ENCODE data around the gene SLC2A2. TPM values are rescaled to one million over a fixed set of nuclear protein-coding genes. Genes with fewer than 3 reads are reported as not detected.
A peak's percentile ranks its signal among the peaks of the same experiment; 100 is the strongest.

The SLC2A2 gene
- polyA plus RNA-seq, 1 donor (not counting 4 experiments of a cell fraction or from before 2014, with no cell fraction given), result not detected

DNA sequence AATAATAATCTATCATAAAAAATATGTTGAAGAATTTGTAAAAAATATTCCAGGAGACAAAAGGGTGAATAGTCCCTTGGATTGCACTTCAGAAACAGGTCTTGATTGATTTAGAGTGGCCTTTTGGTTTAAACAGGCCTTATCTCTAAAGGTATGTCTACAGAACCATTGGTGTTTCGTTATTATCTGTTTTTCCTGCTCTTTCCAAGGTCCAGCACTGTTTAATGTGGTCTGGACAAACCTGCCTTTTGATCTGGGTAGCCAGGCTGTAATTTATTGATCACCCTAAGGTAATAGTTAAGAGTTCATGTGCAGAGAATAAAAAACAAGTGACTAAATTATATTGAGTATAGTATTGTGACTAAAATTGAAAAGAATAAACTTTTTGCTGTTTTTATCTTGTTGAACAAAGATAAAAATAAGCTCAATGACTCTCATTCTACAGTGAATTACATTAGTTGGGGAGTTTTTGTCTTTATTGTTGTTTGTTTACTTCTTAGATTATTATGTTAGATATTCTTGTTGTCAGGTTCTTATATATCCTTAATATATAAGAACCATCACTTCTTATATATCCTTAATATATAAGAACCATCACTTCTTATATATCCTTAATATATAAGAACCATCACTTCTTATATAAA is 25.1 kb downstream of the SLC2A2 start:
- H3K4me2 ChIP-seq (ENCODE audit: control insufficient read depth, extremely low read depth, insufficient read depth, low read depth, low read length), result no peak overlapping the region
- no peak overlapping the region for H2AFZ ChIP-seq (ENCODE audit: control insufficient read depth, low read length)
- no peaks in the 10 kb centered on the region for H3K27me3 ChIP-seq (ENCODE audit: control insufficient read depth, extremely low read depth, insufficient read depth, low read length)
- no peak overlapping the region for H3K9ac ChIP-seq (ENCODE audit: control insufficient read depth, extremely low read depth, insufficient read depth, low read length)
- no peaks in the 10 kb centered on the region for H3K79me2 ChIP-seq (ENCODE audit: control insufficient read depth, insufficient read depth, low read length)
- no peak for DNase-seq (ENCODE audit: low read depth, low spot score)
- no peaks in the 10 kb centered on the region for H3K9me1 ChIP-seq (ENCODE audit: control insufficient read depth, extremely low read depth, insufficient read depth, low read length)
- dilution Hi-C loops (cut with MboI; ENCODE audit: extremely low pct_ligation_motif_present, low sequenced_read_pairs), result no loop called here
- TF ChIP-seq EZH2 (IDR thresholded peaks at IDR 0.05; ENCODE audit: low read length), result no peak
- H3K4me3 ChIP-seq (ENCODE audit: control insufficient read depth in 2 of 3, extremely low read depth in 1 of 3, insufficient read depth in 2 of 3, low read depth in 1 of 3, low read length in 3 of 3), result no peak overlapping the region
- FAIRE-seq, result no peak
- no peaks in the 10 kb centered on the region for H3K9me3 ChIP-seq (ENCODE audit: control insufficient read depth, low read depth, low read length)
- H4K20me1 ChIP-seq (ENCODE audit: control insufficient read depth, extremely low read depth, insufficient read depth, low read length), result no peaks in the 10 kb centered on the region
- H3K4me1 ChIP-seq (ENCODE audit: control insufficient read depth, extremely low read depth, insufficient read depth, low read length), result peaks cover 27% of the 10 kb centered on the region
- no peaks in the 10 kb centered on the region for H3K36me3 ChIP-seq (ENCODE audit: control insufficient read depth in 2 of 2, extremely low read depth in 1 of 2, insufficient read depth in 2 of 2, low read length in 2 of 2)
- no peak overlapping the region for H3K27ac ChIP-seq (ENCODE audit: control insufficient read depth, insufficient read depth, low read length)

DNA sequence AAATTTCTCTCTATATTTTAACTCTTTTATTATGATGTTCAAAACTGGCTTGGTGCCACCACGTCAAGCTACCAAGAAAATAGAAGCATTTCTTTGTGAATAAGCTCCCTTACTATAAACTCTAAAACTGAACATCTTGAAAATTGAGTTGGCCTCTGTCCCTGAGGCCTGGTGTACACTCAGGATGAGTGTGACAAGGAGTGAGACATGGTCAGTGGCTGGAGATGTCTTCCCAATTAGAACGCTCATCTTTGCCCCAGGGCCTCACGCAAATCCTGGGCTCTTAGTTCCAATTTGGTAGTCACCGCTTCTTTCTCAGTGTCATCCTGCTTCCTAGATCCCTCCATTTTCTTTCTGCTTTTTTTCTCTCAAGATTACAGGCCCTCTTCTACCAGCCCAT is 26.2 kb downstream of the SLC2A2 start:
- Histone ChIP-seq H3K4me1 (ENCODE audit: control insufficient read depth, extremely low read depth, insufficient read depth, low read length) (peaks cover 27% of the 10 kb centered on the region), H2AFZ (ENCODE audit: control insufficient read depth, low read length) (peak overlapping the region; percentile 81), H3K9me3 (ENCODE audit: control insufficient read depth, low read depth, low read length) (no peaks in the 10 kb centered on the region), H3K9ac (ENCODE audit: control insufficient read depth, extremely low read depth, insufficient read depth, low read length) (no peak overlapping the region), H3K36me3 (ENCODE audit: control insufficient read depth in 2 of 2, extremely low read depth in 1 of 2, insufficient read depth in 2 of 2, low read length in 2 of 2) (no peaks in the 10 kb centered on the region), H4K20me1 (ENCODE audit: control insufficient read depth, extremely low read depth, insufficient read depth, low read length) (no peaks in the 10 kb centered on the region), H3K79me2 (ENCODE audit: control insufficient read depth, insufficient read depth, low read length) (no peaks in the 10 kb centered on the region), H3K4me3 (ENCODE audit: control insufficient read depth in 2 of 3, extremely low read depth in 1 of 3, insufficient read depth in 2 of 3, low read depth in 1 of 3, low read length in 3 of 3) (no peak overlapping the region), H3K27ac (ENCODE audit: control insufficient read depth, insufficient read depth, low read length) (peak overlapping the region; percentile 23), H3K27me3 (ENCODE audit: control insufficient read depth, extremely low read depth, insufficient read depth, low read length) (no peaks in the 10 kb centered on the region), H3K9me1 (ENCODE audit: control insufficient read depth, extremely low read depth, insufficient read depth, low read length) (no peaks in the 10 kb centered on the region), H3K4me2 (ENCODE audit: control insufficient read depth, extremely low read depth, insufficient read depth, low read depth, low read length) (peak overlapping the region; percentile 31)
- FAIRE-seq (peak; percentile 67), DNase-seq (ENCODE audit: low read depth, low spot score) (no peak)
- no peak for TF ChIP-seq EZH2 (IDR thresholded peaks at IDR 0.05; ENCODE audit: low read length)
- TF ChIP-seq, protein P1, sequence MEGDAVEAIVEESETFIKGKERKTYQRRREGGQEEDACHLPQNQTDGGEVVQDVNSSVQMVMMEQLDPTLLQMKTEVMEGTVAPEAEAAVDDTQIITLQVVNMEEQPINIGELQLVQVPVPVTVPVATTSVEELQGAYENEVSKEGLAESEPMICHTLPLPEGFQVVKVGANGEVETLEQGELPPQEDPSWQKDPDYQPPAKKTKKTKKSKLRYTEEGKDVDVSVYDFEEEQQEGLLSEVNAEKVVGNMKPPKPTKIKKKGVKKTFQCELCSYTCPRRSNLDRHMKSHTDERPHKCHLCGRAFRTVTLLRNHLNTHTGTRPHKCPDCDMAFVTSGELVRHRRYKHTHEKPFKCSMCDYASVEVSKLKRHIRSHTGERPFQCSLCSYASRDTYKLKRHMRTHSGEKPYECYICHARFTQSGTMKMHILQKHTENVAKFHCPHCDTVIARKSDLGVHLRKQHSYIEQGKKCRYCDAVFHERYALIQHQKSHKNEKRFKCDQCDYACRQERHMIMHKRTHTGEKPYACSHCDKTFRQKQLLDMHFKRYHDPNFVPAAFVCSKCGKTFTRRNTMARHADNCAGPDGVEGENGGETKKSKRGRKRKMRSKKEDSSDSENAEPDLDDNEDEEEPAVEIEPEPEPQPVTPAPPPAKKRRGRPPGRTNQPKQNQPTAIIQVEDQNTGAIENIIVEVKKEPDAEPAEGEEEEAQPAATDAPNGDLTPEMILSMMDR (optimal IDR thresholded peaks at IDR 0.05 in 1 of 3, IDR thresholded peaks at IDR 0.05 in 1 of 3, conservative IDR thresholded peaks at IDR 0.05 in 1 of 3; ENCODE audit: extremely low read depth in 1 of 3, insufficient read depth in 2 of 3, low read length in 3 of 3), result no peak
- dilution Hi-C loops (cut with MboI; ENCODE audit: extremely low pct_ligation_motif_present, low sequenced_read_pairs), result no loop called here

Data from keratinocyte (primary cell).